Hindlimb muscle (tissue), 1 donor: ENCODE data around the gene GLIS2. TPM values are rescaled to one million over a fixed set of nuclear protein-coding genes. Genes with fewer than 3 reads are reported as not detected.
"Not testable (repeated sequence)": the region's sequence is repeated elsewhere in the genome, so short reads cannot be mapped to it uniquely, and the experiment has no call there.

ENCODE experiments used
- DNase-seq: peaks from one replicate; pipeline ENCODE4 v3.0.0-alpha.2; 2013
- polyA plus RNA-seq: library from polyadenylated mRNA; unstranded; fragments of 120-200 nt; gene quantifications from one replicate; pipeline ENCODE4 v1.2.1, GENCODE V29; 2013; ENCODE audit not compliant: insufficient read length

Gene GLIS2
- polyA plus RNA-seq, 1 donor = 25.8 TPM

- no peak for DNase-seq
Measured at GRCh38 chr16:4336701-4337539, 21.1 kb downstream of the GLIS2 start.

- DNase-seq = no peak
Measured at GRCh38 chr16:4337540-4338088, 21.7 kb downstream of the GLIS2 start.

GRCh38 chr16:4338125-4338582 lies 22.3 kb downstream of the GLIS2 start:
- no peak for DNase-seq

GRCh38 chr16:4338712-4339299 lies 22.9 kb downstream of the GLIS2 start:
- no peak for DNase-seq

- no peak for DNase-seq
Measured at GRCh38 chr16:4339455-4339854, 23.6 kb downstream of the GLIS2 start.

GRCh38 chr16:4339909-4340308 lies 24.0 kb downstream of the GLIS2 start:
- no peak for DNase-seq

- DNase-seq = no peak
Measured at GRCh38 chr16:4340443-4340842, 24.6 kb downstream of the GLIS2 start.

GRCh38 chr16:4341250-4341649 lies 25.4 kb downstream of the GLIS2 start:
- no peak for DNase-seq

- DNase-seq = no peak
Measured at GRCh38 chr16:4342866-4343744, 27.2 kb downstream of the GLIS2 start.

- not testable (repeated sequence) for DNase-seq
Measured at GRCh38 chr16:4344300-4344982, 28.6 kb downstream of the GLIS2 start.

GRCh38 chr16:4344983-4345835 lies 29.3 kb downstream of the GLIS2 start:
- no peak for DNase-seq

- DNase-seq = no peak
Measured at GRCh38 chr16:4345836-4346781, 30.2 kb downstream of the GLIS2 start.

GRCh38 chr16:4347010-4347409 lies 31.1 kb downstream of the GLIS2 start:
- DNase-seq = no peak

- no peak for DNase-seq
Measured at GRCh38 chr16:4347765-4348509, 32.1 kb downstream of the GLIS2 start.

- no peak for DNase-seq
Measured at GRCh38 chr16:4349332-4349731, 33.5 kb downstream of the GLIS2 start.

- DNase-seq = no peak
Measured at GRCh38 chr16:4350365-4350786, 34.5 kb downstream of the GLIS2 start.

GRCh38 chr16:4350787-4351659 lies 35.2 kb downstream of the GLIS2 start, which contains the start of gene PAM16:
Gene PAM16 (minus strand): TSS chr16:4351321. CDS start chr16:4351234, 87 bp downstream.
- DNase-seq = peak; percentile 95

GRCh38 chr16:4351880-4352279 lies 36.0 kb downstream of the GLIS2 start:
- DNase-seq = no peak
